Natural killer cell (primary cell): ENCODE results near the gene NT5C1B. TPM values are rescaled to one million over a fixed set of nuclear protein-coding genes. Genes with fewer than 3 reads are reported as not detected.

Experiments
- ATAC-seq, 3 donors: fragments of 150-1000 bp in 2 of 3; fragments of 200-7000 bp in 1 of 3; cut with Tn5 transposase; 1 replicate in 1 of 3; 2 replicates in 2 of 3; pipeline ENCODE4 v1.10.0; 2021; ENCODE audit warnings: mild to moderate bottlenecking in 2 of 3, moderate library complexity in 2 of 3
- DNase-seq, 2 donors: peaks; one replicate each; pipeline versions ENCODE4 v3.0.0 to v3.0.0-alpha.2; 2013 to 2021; ENCODE audit warnings: mixed read lengths in 1 of 2
- H3K27ac ChIP-seq: one replicate; pipeline ENCODE4 v1.5.1; 2013; ENCODE audit warnings: mild to moderate bottlenecking, low read length
- H3K27me3 ChIP-seq: one replicate; pipeline ENCODE4 v1.6.1; 2013; ENCODE audit warnings: low read length; ENCODE audit not compliant: control insufficient read depth, insufficient read depth
- H3K36me3 ChIP-seq: one replicate; pipeline ENCODE4 v1.6.1; 2013; ENCODE audit warnings: low read length; ENCODE audit not compliant: control insufficient read depth, insufficient read depth
- H3K4me1 ChIP-seq: one replicate; pipeline ENCODE4 v1.6.1; 2013; ENCODE audit warnings: low read length; ENCODE audit not compliant: control insufficient read depth, insufficient read depth
- H3K4me3 ChIP-seq: one replicate; pipeline ENCODE4 v1.5.1; 2013; ENCODE audit warnings: low read length
- H3K9me3 ChIP-seq: one replicate; pipeline ENCODE4 v1.6.1; 2013; ENCODE audit warnings: low read length; ENCODE audit not compliant: control insufficient read depth, insufficient read depth
- H3K27ac Mint-ChIP-seq, 2 donors: one replicate each; pipeline ENCODE4 v1.8.0; 2022; ENCODE audit warnings: mild to moderate bottlenecking in 2 of 2, mixed read lengths in 2 of 2, moderate library complexity in 1 of 2
- H3K27me3 Mint-ChIP-seq, 2 donors: one replicate each; pipeline ENCODE4 v1.8.0; 2022; ENCODE audit warnings: low read depth in 2 of 2, mixed read lengths in 2 of 2
- H3K36me3 Mint-ChIP-seq: one replicate; pipeline ENCODE4 v1.8.0; 2022; ENCODE audit warnings: mixed read lengths
- H3K4me1 Mint-ChIP-seq, 2 donors: one replicate each; pipeline ENCODE4 v1.8.0; 2022; ENCODE audit warnings: mixed read lengths in 2 of 2
- H3K4me3 Mint-ChIP-seq: one replicate; pipeline ENCODE4 v1.8.0; 2022; ENCODE audit warnings: mild to moderate bottlenecking, moderate library complexity, mixed read lengths
- H3K9me3 Mint-ChIP-seq, 2 donors: one replicate each; pipeline ENCODE4 v1.8.0; 2022; ENCODE audit warnings: mixed read lengths in 2 of 2
- CTCF ChIP-seq: fragments of 200-600 bp; IDR thresholded peaks from one replicate; pipeline ENCODE4 v1.8.0; 2022; ENCODE audit warnings: antibody characterized with exemption
- whole genome bisulfite sequencing: methylation state at CpG from one replicate; pipeline ENCODE4 v1.1.7; 2013; ENCODE audit warnings: missing lambda C conversion rate; ENCODE audit not compliant: insufficient coverage; 5-methylcytosine and 5-hydroxymethylcytosine counted together
- intact Hi-C: fragments of 100-400 bp; cut with micrococcal nuclease; formaldehyde crosslinking; loops from one replicate; pipeline ENCODE4 v1.14.2; 2022
- total RNA-seq, 4 donors: library from RNA; stranded (reverse); fragments of 120-200 nt in 1 of 4; gene quantifications; one replicate each; pipeline versions ENCODE4 v1.2.3 to v1.2.4, GENCODE V29; 2013 to 2022

The NT5C1B gene
- total RNA-seq, 3 donors from 2014 or later (not counting 1 experiment from before 2014, with no cell fraction given), result not detected

- no peaks in the 10 kb centered on the region for H3K36me3 Mint-ChIP-seq
- Histone ChIP-seq H3K27me3 (no peaks in the 10 kb centered on the region), H3K4me1 (no peaks in the 10 kb centered on the region), H3K36me3 (no peaks in the 10 kb centered on the region), H3K9me3 (no peaks in the 10 kb centered on the region), H3K27ac (no peak overlapping the region), H3K4me3 (no peak overlapping the region)
- H3K4me3 Mint-ChIP-seq, result no peak overlapping the region
- no peak for DNase-seq
- H3K27me3 Mint-ChIP-seq, result no peaks in the 10 kb centered on the region
- no peak for ATAC-seq
- H3K4me1 Mint-ChIP-seq, result no peaks in the 10 kb centered on the region
- 87% methylated on average over 2 of the region's 2 CpGs for WGBS
- intact Hi-C loops, result no loop called here
- no peak overlapping the region for H3K27ac Mint-ChIP-seq
- H3K9me3 Mint-ChIP-seq, result no peaks in the 10 kb centered on the region
- TF ChIP-seq CTCF, result no peak
Observed at GRCh38 chr2:18604531-18604885, 15.1 kb upstream of the NT5C1B start.

GRCh38 chr2:18603854-18604530 is 14.6 kb upstream of the NT5C1B start:
- Histone ChIP-seq H3K4me3 (no peak overlapping the region), H3K4me1 (peaks cover under 1% of the 10 kb centered on the region), H3K27ac (no peak overlapping the region), H3K9me3 (no peaks in the 10 kb centered on the region), H3K27me3 (no peaks in the 10 kb centered on the region), H3K36me3 (no peaks in the 10 kb centered on the region)
- no peaks in the 10 kb centered on the region for H3K36me3 Mint-ChIP-seq
- intact Hi-C loops, result no loop called here
- no peak overlapping the region for H3K4me3 Mint-ChIP-seq
- H3K27ac Mint-ChIP-seq, result no peak overlapping the region
- DNase-seq (no peak), ATAC-seq (no peak)
- no peaks in the 10 kb centered on the region for H3K4me1 Mint-ChIP-seq
- TF ChIP-seq CTCF, result no peak
- no peaks in the 10 kb centered on the region for H3K9me3 Mint-ChIP-seq
- WGBS, result 86% methylated on average over 1 of the region's 3 CpGs
- H3K27me3 Mint-ChIP-seq, result no peaks in the 10 kb centered on the region

- Mint-ChIP-seq H3K4me1 (no peaks in the 10 kb centered on the region), H3K36me3 (no peaks in the 10 kb centered on the region), H3K4me3 (no peak overlapping the region), H3K27me3 (no peaks in the 10 kb centered on the region), H3K27ac (no peak overlapping the region), H3K9me3 (no peaks in the 10 kb centered on the region)
- Histone ChIP-seq H3K36me3 (no peaks in the 10 kb centered on the region), H3K4me3 (no peak overlapping the region), H3K4me1 (peaks cover 7% of the 10 kb centered on the region), H3K9me3 (no peaks in the 10 kb centered on the region), H3K27me3 (no peaks in the 10 kb centered on the region), H3K27ac (no peak overlapping the region)
- no peak for DNase-seq
- WGBS, result 100% methylated on average over 1 of the region's 2 CpGs
- ATAC-seq, result no peak
- TF ChIP-seq CTCF, result no peak
- intact Hi-C loops, result no loop called here
Observed at GRCh38 chr2:18602298-18602697, 12.9 kb upstream of the NT5C1B start.

GRCh38 chr2:18600255-18600613 is 10.9 kb upstream of the NT5C1B start:
- DNase-seq (no peak), ATAC-seq (no peak)
- 20% methylated on average over 1 of the region's 2 CpGs for WGBS
- no peaks in the 10 kb centered on the region for H3K4me1 Mint-ChIP-seq
- no peaks in the 10 kb centered on the region for H3K27me3 Mint-ChIP-seq
- no peak for TF ChIP-seq CTCF
- Histone ChIP-seq H3K27ac (no peak overlapping the region), H3K27me3 (no peaks in the 10 kb centered on the region), H3K4me3 (no peak overlapping the region), H3K36me3 (no peaks in the 10 kb centered on the region), H3K4me1 (peaks cover 7% of the 10 kb centered on the region), H3K9me3 (no peaks in the 10 kb centered on the region)
- H3K9me3 Mint-ChIP-seq, result no peaks in the 10 kb centered on the region
- no peak overlapping the region for H3K4me3 Mint-ChIP-seq
- H3K27ac Mint-ChIP-seq, result no peak overlapping the region
- intact Hi-C loops, result no loop called here
- H3K36me3 Mint-ChIP-seq, result no peaks in the 10 kb centered on the region
